ENCODE measurements around the gene JAZF1. TPM values are rescaled to one million over a fixed set of nuclear protein-coding genes. Genes with fewer than 3 reads are reported as not detected.

Gene JAZF1
- total and polyA plus RNA-seq, 10 of the 15 experiments (the other 5 are each of a cell fraction or from before 2014, with no cell fraction given): 0.04 to 0.82 (median 0.15) TPM; not detected in 3

DNA sequence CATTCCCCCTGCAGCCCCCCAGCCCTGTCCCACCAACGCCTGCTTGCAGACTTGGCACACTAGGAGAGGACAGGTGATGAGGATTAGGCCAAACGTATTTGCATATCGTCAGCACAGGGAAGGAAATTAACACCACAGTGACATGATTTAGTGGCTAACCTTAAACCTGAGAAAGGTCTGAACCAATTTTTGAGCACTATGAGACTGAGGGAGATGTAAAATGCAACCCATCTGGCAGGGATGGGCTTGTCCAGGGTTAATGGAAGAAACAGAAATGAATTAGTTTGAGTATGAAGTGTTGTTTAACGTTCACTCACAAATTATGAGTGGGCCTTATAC is 257.0 kb downstream of the JAZF1 start:
- FAIRE-seq (no peak), DNase-seq (ENCODE audit: low read depth, low spot score) (no peak), ATAC-seq (no peak)
- peak overlapping the region; percentile 9; the same call in 1 of the 2 replicates for H2AFZ ChIP-seq (ENCODE audit: control insufficient read depth, low read depth, low read length)
- RAD21 ChIA-PET (ENCODE audit: unreplicated experiment): interaction anchor here (1.4 kb wide), 1 partner anchor 728 kb away, joined by 4 read pairs; no protein-coding TSS in a partner anchor
- H3K79me2 ChIP-seq (ENCODE audit: control insufficient read depth, insufficient read depth, low read length): no peaks in the 10 kb centered on the region
- no peak overlapping the region; the same call in 1 of the 2 replicates for H3K4me2 ChIP-seq (ENCODE audit: control insufficient read depth, insufficient read depth)
- peak; percentile 33; the same call in 1 of the 3 replicates for TF ChIP-seq POU2F2 (IDR thresholded peaks at IDR 0.05; ENCODE audit: borderline replicate concordance, low read depth, low read length)
- TF ChIP-seq MEF2B (IDR thresholded peaks at IDR 0.05; ENCODE audit: partially characterized antibody, poor library complexity, severe bottlenecking): no peak
- POLR2A ChIA-PET: no interaction called here
- WGBS (ENCODE audit: insufficient coverage, insufficient replicate concordance, low lambda C conversion rate, missing lambda C conversion rate): 25% methylated on average over 4 of the region's 4 CpGs
- H3K27ac ChIP-seq (ENCODE audit: control insufficient read depth, insufficient read depth): no peak overlapping the region
- no peak overlapping the region for H3K4me3 ChIP-seq
- H4K20me1 ChIP-seq (ENCODE audit: control insufficient read depth, insufficient read depth): no peaks in the 10 kb centered on the region
- BruUV-seq (replicated peaks): no TSS peak
- intact Hi-C loops (cut with micrococcal nuclease; ENCODE audit: unreplicated experiment) (loop anchor here (2.0 to 5.0 kb wide), 4 partner anchors 81 to 346 kb away; no protein-coding TSS in a partner anchor), in situ Hi-C loops (cut with MboI) (loop anchor here (5.0 kb wide), 1 partner anchor 721 kb away; the partner anchor contains the start of gene HOXA13)
- H3K36me3 ChIP-seq (ENCODE audit: control insufficient read depth in 2 of 2, insufficient read depth in 2 of 2, low read length in 1 of 2): no peaks in the 10 kb centered on the region
- no peaks in the 10 kb centered on the region for H3K9me3 ChIP-seq (replicated peaks; ENCODE audit: control insufficient read depth, insufficient read depth, low read length)
- H3K9ac ChIP-seq (ENCODE audit: control insufficient read depth, insufficient read depth, low read length): no peak overlapping the region
- no peaks in the 10 kb centered on the region for H3K27me3 ChIP-seq (replicated peaks in 1 of 2; ENCODE audit: control insufficient read depth in 2 of 2, insufficient read depth in 2 of 2, low read length in 1 of 2)
- CTCF ChIA-PET: interaction anchor here (1.5 to 2.9 kb wide), 3 partner anchors 18 to 728 kb away, joined by 3 to 19 read pairs (median 9); partner anchors contain the start of gene HIBADH
- peaks cover 7% of the 10 kb centered on the region for H3K4me1 ChIP-seq (ENCODE audit: control insufficient read depth, insufficient read depth, low read length)
- SMC1A ChIA-PET (ENCODE audit: uncharacterized antibody, unreplicated experiment): interaction anchor here (2.2 kb wide), 1 partner anchor 728 kb away, joined by 7 read pairs; no protein-coding TSS in a partner anchor

DNA sequence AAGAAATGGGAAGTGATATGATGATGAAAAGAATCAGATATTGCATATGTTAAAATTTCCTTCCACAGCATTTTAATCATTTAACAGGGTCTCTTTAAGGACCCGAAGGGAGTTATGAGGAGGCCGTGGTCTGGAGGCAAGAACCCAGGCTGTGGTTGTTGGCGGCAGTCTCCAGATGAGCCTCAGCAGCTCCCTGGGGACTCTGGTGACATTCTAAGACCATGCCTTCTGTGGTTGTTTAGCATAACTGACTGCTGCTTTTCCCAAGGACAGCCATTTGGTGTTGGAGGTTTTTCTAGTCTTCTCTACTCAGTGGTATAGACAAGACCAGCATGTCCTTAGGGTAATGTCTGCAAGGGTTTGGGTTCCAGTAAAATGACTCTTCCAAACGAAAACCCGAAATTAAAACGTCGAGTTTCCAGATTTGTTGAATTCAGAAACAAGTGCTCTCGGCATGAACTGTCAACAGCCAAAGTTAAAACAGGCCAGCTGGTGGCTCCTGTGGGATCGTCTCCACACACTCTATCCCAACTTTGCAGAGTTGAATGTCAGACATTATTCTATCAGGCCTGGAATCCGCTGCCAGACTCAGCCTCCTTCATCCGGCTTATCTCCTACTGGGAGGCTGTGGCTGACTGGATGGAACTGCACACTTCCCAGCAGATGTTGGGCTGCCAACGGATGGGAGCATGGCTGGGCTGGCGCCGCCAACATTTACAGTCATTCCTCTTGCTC is 257.5 kb downstream of the JAZF1 start:
- Histone ChIP-seq H3K9me3 (replicated peaks; ENCODE audit: control insufficient read depth, insufficient read depth, low read length) (no peaks in the 10 kb centered on the region), H3K27ac (ENCODE audit: control insufficient read depth, insufficient read depth) (no peak overlapping the region), H3K9ac (ENCODE audit: control insufficient read depth, insufficient read depth, low read length) (no peak overlapping the region), H3K79me2 (ENCODE audit: control insufficient read depth, insufficient read depth, low read length) (no peaks in the 10 kb centered on the region), H3K4me3 (no peak overlapping the region), H3K27me3 (replicated peaks in 1 of 2; ENCODE audit: control insufficient read depth in 2 of 2, insufficient read depth in 2 of 2, low read length in 1 of 2) (no peaks in the 10 kb centered on the region), H3K36me3 (ENCODE audit: control insufficient read depth in 2 of 2, insufficient read depth in 2 of 2, low read length in 1 of 2) (no peaks in the 10 kb centered on the region), H4K20me1 (ENCODE audit: control insufficient read depth, insufficient read depth) (no peaks in the 10 kb centered on the region), H3K4me1 (ENCODE audit: control insufficient read depth, insufficient read depth, low read length) (peaks cover 7% of the 10 kb centered on the region), H2AFZ (ENCODE audit: control insufficient read depth, low read depth, low read length) (peak overlapping the region; percentile 43), H3K4me2 (ENCODE audit: control insufficient read depth, insufficient read depth) (no peak overlapping the region; the same call in 1 of the 2 replicates)
- intact Hi-C loops (cut with micrococcal nuclease; ENCODE audit: unreplicated experiment) (loop anchor here (2.0 to 5.0 kb wide), 4 partner anchors 81 to 346 kb away; no protein-coding TSS in a partner anchor), in situ Hi-C loops (cut with MboI) (loop anchor here (5.0 kb wide), 1 partner anchor 721 kb away; the partner anchor contains the start of gene HOXA13)
- ChIA-PET RAD21 (ENCODE audit: unreplicated experiment) (interaction anchor here (0.8 to 1.4 kb wide), 4 partner anchors 97 to 728 kb away, joined by 3 to 4 read pairs (median 3); no protein-coding TSS in a partner anchor), POLR2A (no interaction called here), CTCF (interaction anchor here (0.9 to 2.1 kb wide), 3 partner anchors 18 to 1203 kb away, joined by 3 to 11 read pairs (median 9); no protein-coding TSS in a partner anchor), SMC1A (ENCODE audit: uncharacterized antibody, unreplicated experiment) (interaction anchor here (2.2 kb wide), 1 partner anchor 727 kb away, joined by 7 read pairs; no protein-coding TSS in a partner anchor)
- FAIRE-seq: no peak
- peak; percentile 38 for DNase-seq (ENCODE audit: low read depth, low spot score)
- no peak for TF ChIP-seq NBN (IDR thresholded peaks at IDR 0.05)
- peak; percentile 29; the same call in 1 of the 2 replicates for TF ChIP-seq PAX5 (IDR thresholded peaks at IDR 0.05; ENCODE audit: borderline replicate concordance, low read depth, low read length)
- TF ChIP-seq MEF2B (IDR thresholded peaks at IDR 0.05; ENCODE audit: partially characterized antibody, poor library complexity, severe bottlenecking): peak; percentile 95
- TF ChIP-seq, protein P1, sequence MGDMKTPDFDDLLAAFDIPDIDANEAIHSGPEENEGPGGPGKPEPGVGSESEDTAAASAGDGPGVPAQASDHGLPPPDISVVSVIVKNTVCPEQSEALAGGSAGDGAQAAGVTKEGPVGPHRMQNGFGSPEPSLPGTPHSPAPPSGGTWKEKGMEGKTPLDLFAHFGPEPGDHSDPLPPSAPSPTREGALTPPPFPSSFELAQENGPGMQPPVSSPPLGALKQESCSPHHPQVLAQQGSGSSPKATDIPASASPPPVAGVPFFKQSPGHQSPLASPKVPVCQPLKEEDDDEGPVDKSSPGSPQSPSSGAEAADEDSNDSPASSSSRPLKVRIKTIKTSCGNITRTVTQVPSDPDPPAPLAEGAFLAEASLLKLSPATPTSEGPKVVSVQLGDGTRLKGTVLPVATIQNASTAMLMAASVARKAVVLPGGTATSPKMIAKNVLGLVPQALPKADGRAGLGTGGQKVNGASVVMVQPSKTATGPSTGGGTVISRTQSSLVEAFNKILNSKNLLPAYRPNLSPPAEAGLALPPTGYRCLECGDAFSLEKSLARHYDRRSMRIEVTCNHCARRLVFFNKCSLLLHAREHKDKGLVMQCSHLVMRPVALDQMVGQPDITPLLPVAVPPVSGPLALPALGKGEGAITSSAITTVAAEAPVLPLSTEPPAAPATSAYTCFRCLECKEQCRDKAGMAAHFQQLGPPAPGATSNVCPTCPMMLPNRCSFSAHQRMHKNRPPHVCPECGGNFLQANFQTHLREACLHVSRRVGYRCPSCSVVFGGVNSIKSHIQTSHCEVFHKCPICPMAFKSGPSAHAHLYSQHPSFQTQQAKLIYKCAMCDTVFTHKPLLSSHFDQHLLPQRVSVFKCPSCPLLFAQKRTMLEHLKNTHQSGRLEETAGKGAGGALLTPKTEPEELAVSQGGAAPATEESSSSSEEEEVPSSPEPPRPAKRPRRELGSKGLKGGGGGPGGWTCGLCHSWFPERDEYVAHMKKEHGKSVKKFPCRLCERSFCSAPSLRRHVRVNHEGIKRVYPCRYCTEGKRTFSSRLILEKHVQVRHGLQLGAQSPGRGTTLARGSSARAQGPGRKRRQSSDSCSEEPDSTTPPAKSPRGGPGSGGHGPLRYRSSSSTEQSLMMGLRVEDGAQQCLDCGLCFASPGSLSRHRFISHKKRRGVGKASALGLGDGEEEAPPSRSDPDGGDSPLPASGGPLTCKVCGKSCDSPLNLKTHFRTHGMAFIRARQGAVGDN (IDR thresholded peaks at IDR 0.05): 0 out of 2 replicates have a peak, but pooled peaks have one; percentile 22
- no peak for TF ChIP-seq KAT2A (conservative IDR thresholded peaks at IDR 0.05; ENCODE audit: control insufficient read depth, low read depth, low read length)
- peak; percentile 63 for TF ChIP-seq RUNX3 (IDR thresholded peaks at IDR 0.05; ENCODE audit: low read length)
- no peak for TF ChIP-seq EP300 (IDR thresholded peaks at IDR 0.05; ENCODE audit: borderline replicate concordance in 1 of 2, control insufficient read depth in 1 of 2, low read depth in 2 of 2, low read length in 2 of 2)
- WGBS (ENCODE audit: insufficient coverage, insufficient replicate concordance, low lambda C conversion rate, missing lambda C conversion rate): 26% methylated on average over 14 of the region's 14 CpGs
- BruUV-seq (replicated peaks): no TSS peak
- ATAC-seq: peak; percentile 66
